Spleen (tissue), 7 donors: ENCODE results near the gene FOXRED1.

Experiments used
- CTCF ChIP-seq, 11 experiments: fragments of 200-600 bp in 7 of 11; fragments of 450-650 bp in 4 of 11; sonication (generic) in 4 of 11; IDR thresholded peaks in 8 of 11; conservative IDR thresholded peaks in 3 of 11; 1 replicate in 7 of 11; 2 replicates in 4 of 11; pipeline versions ENCODE4 v1.4.0 to v1.8.0; 2016 to 2021; ENCODE audit warnings: antibody characterized with exemption in 11 of 11, inconsistent platforms in 4 of 11, mild to moderate bottlenecking in 1 of 11
- POLR2A ChIP-seq, 3 donors: fragments of 450-650 bp; IDR thresholded peaks; one replicate each; pipeline ENCODE4 v1.5.1; 2017; ENCODE audit warnings: antibody characterized with exemption in 3 of 3, mild to moderate bottlenecking in 1 of 3
- donor health status: DM: no; HTN: no; CAD: no; lungs with moderate emphysema.
- donor health status: DM: no; HTN: no; CAD: no.
- donor health status: DM: no; HTN: no; CAD: no.

- TF ChIP-seq CTCF (IDR thresholded peaks at IDR 0.05 in 8 of 11, conservative IDR thresholded peaks at IDR 0.05 in 3 of 11) (peak; percentile 66 to 92 (median 85)), POLR2A (IDR thresholded peaks at IDR 0.05) (no peak)
These were observed 41.4 kb downstream of the FOXRED1 start for GRCh38 chr11:126310200-126310991.
